Muscle of back (tissue), 11 donors: ENCODE results near the gene RAB3IL1. TPM values are rescaled to one million over a fixed set of nuclear protein-coding genes. Genes with fewer than 3 reads are reported as not detected.
"Not testable (repeated sequence)": the region's sequence is repeated elsewhere in the genome, so short reads cannot be mapped to it uniquely, and the experiment has no call there.

Experiments
- DNase-seq, 3 donors: peaks; one replicate each; pipeline versions ENCODE4 v3.0.0 to v3.0.0-alpha.2; 2013
- polyA plus RNA-seq, 10 donors: library from polyadenylated mRNA; unstranded; fragments of 120-200 nt; gene quantifications; one replicate each; pipeline ENCODE4 v1.2.1, GENCODE V29; 2013; ENCODE audit not compliant: insufficient read length in 10 of 10

The RAB3IL1 gene
- polyA plus RNA-seq, 10 donors, result 18.3 to 36.1 (median 24.9) TPM

GRCh38 chr11:61954106-61954850 is 36.9 kb upstream of the RAB3IL1 start:
- DNase-seq, result peak in 1 of 3 donors; percentile 45

- not testable (repeated sequence) for DNase-seq
Measured at GRCh38 chr11:61953632-61954031, 36.3 kb upstream of the RAB3IL1 start.

GRCh38 chr11:61952882-61953281 is 35.5 kb upstream of the RAB3IL1 start:
- DNase-seq, result no peak

- no peak for DNase-seq
Measured at GRCh38 chr11:61951484-61952135, 34.2 kb upstream of the RAB3IL1 start.

GRCh38 chr11:61950035-61950547 is 32.7 kb upstream of the RAB3IL1 start, which contains the start of gene BEST1:
BEST1 (plus strand) TSS chr11:61950351; CDS start chr11:61951807, 1,456 bp downstream.
- no peak for DNase-seq

- peak; percentile 77 to 90 (median 90) for DNase-seq
Measured at GRCh38 chr11:61949169-61950034, 32.0 kb upstream of the RAB3IL1 start.

- DNase-seq, result no peak
Measured at GRCh38 chr11:61948505-61948904, 31.1 kb upstream of the RAB3IL1 start.

GRCh38 chr11:61947486-61948210 is 30.3 kb upstream of the RAB3IL1 start:
- DNase-seq, result peak; percentile 90 to 96 (median 94)

GRCh38 chr11:61946894-61947293 is 29.5 kb upstream of the RAB3IL1 start:
- no peak for DNase-seq

- no peak for DNase-seq
Measured at GRCh38 chr11:61945191-61945590, 27.8 kb upstream of the RAB3IL1 start.

- no peak for DNase-seq
Measured at GRCh38 chr11:61940466-61940865, 23.1 kb upstream of the RAB3IL1 start.

- no peak for DNase-seq
Measured at GRCh38 chr11:61935861-61936260, 18.5 kb upstream of the RAB3IL1 start.

GRCh38 chr11:61930933-61931332 is 13.6 kb upstream of the RAB3IL1 start:
- DNase-seq, result no peak

GRCh38 chr11:61928606-61929005 is 11.2 kb upstream of the RAB3IL1 start:
- DNase-seq, result no peak

- no peak for DNase-seq
Measured at GRCh38 chr11:61927501-61927900, 10.1 kb upstream of the RAB3IL1 start.

- DNase-seq, result peak in 1 of 3 donors; percentile 41
Measured at GRCh38 chr11:61926235-61926634, 8.9 kb upstream of the RAB3IL1 start.

GRCh38 chr11:61925736-61926135 is 8.4 kb upstream of the RAB3IL1 start:
- DNase-seq, result peak in 1 of 3 donors; percentile 60

GRCh38 chr11:61924064-61924455 is 6.7 kb upstream of the RAB3IL1 start:
- DNase-seq, result peak in 1 of 3 donors; percentile 66

- DNase-seq, result peak; percentile 87 to 97 (median 94)
Measured at GRCh38 chr11:61923166-61924063, 6.0 kb upstream of the RAB3IL1 start.

- peak; percentile 86 to 95 (median 94) for DNase-seq
Measured at GRCh38 chr11:61922539-61922938, 5.2 kb upstream of the RAB3IL1 start.
